H9 (cell line): Measurements from ENCODE around the gene MGARP. TPM values are rescaled to one million over a fixed set of nuclear protein-coding genes. Genes with fewer than 3 reads are reported as not detected.

Source experiments
- DNase-seq: peaks from one replicate; pipeline ENCODE4 v3.0.0-alpha.2; 2017
- H2AFZ ChIP-seq: one replicate; pipeline ENCODE4 v1.6.1; 2013; ENCODE audit warnings: mild to moderate bottlenecking, low read length, control low read depth, moderate library complexity
- H2AK5ac ChIP-seq: 2 replicates; pipeline ENCODE4 v1.6.1; 2013; ENCODE audit warnings: low read length, control low read depth, mixed read lengths; ENCODE audit not compliant: insufficient read length
- H2BK120ac ChIP-seq: one replicate; pipeline ENCODE4 v1.6.1; 2013; ENCODE audit warnings: low read depth, mild to moderate bottlenecking, low read length, control low read depth, inconsistent platforms; ENCODE audit not compliant: poor library complexity, severe bottlenecking
- H2BK12ac ChIP-seq: 2 replicates; pipeline ENCODE4 v1.6.1; 2013; ENCODE audit warnings: low read length, control low read depth, mixed read lengths, low read depth; ENCODE audit not compliant: insufficient read length
- H2BK15ac ChIP-seq: 2 replicates; pipeline ENCODE4 v1.6.1; 2013; ENCODE audit warnings: low read depth, low read length, control low read depth
- H2BK20ac ChIP-seq: one replicate; pipeline ENCODE4 v1.6.1; 2013; ENCODE audit warnings: low read depth, mild to moderate bottlenecking, low read length, control low read depth, inconsistent platforms; ENCODE audit not compliant: poor library complexity, severe bottlenecking
- H2BK5ac ChIP-seq: 2 replicates; pipeline ENCODE4 v1.6.1; 2013; ENCODE audit warnings: low read length, control low read depth, mixed read lengths; ENCODE audit not compliant: insufficient read length
- H3K14ac ChIP-seq: 2 replicates; pipeline ENCODE4 v1.6.1; 2013; ENCODE audit warnings: low read length, control low read depth; ENCODE audit not compliant: insufficient read depth
- H3K18ac ChIP-seq: 2 replicates; pipeline ENCODE4 v1.6.1; 2013; ENCODE audit warnings: low read depth, mild to moderate bottlenecking, mixed read lengths, low read length, control low read depth; ENCODE audit not compliant: insufficient read length
- H3K23ac ChIP-seq: 2 replicates; pipeline ENCODE4 v1.6.1; 2013; ENCODE audit warnings: low read length, control low read depth, mixed read lengths, low read depth; ENCODE audit not compliant: insufficient read length
- H3K23me2 ChIP-seq: 2 replicates; pipeline ENCODE4 v1.6.1; 2013; ENCODE audit warnings: low read depth, mild to moderate bottlenecking, mixed read lengths, low read length, control low read depth; ENCODE audit not compliant: insufficient read length, poor library complexity, severe bottlenecking
- H3K27ac ChIP-seq: 2 replicates; pipeline ENCODE4 v1.5.1; 2013; ENCODE audit warnings: low read length, control low read depth, mixed read lengths, low read depth; ENCODE audit not compliant: insufficient read length
- H3K27me3 ChIP-seq: 2 replicates; pipeline ENCODE4 v1.6.1; 2013; ENCODE audit warnings: low read length, control low read depth, inconsistent platforms; ENCODE audit not compliant: insufficient read depth
- H3K4ac ChIP-seq: 2 replicates; pipeline ENCODE4 v1.6.1; 2013; ENCODE audit warnings: low read depth, mild to moderate bottlenecking, control low read depth, inconsistent platforms, low read length, moderate library complexity
- H3K4me1 ChIP-seq: 2 replicates; pipeline ENCODE4 v1.6.1; 2013; ENCODE audit warnings: low read length, control low read depth, inconsistent platforms; ENCODE audit not compliant: insufficient read depth
- H3K4me2 ChIP-seq: 2 replicates; pipeline ENCODE4 v1.6.1; 2013; ENCODE audit warnings: low read length, control low read depth, mixed read lengths; ENCODE audit not compliant: insufficient read length, insufficient read depth
- H3K56ac ChIP-seq: 2 replicates; pipeline ENCODE4 v1.6.1; 2013; ENCODE audit warnings: low read depth, mild to moderate bottlenecking, mixed read lengths, low read length, control low read depth; ENCODE audit not compliant: insufficient read length
- H3K79me1 ChIP-seq: 2 replicates; pipeline ENCODE4 v1.6.1; 2013; ENCODE audit warnings: low read depth, mild to moderate bottlenecking, moderate library complexity, low read length, control low read depth, inconsistent platforms; ENCODE audit not compliant: insufficient read depth, poor library complexity, severe bottlenecking
- H3K79me2 ChIP-seq: 2 replicates; pipeline ENCODE4 v1.6.1; 2013; ENCODE audit warnings: low read length, control low read depth, inconsistent platforms; ENCODE audit not compliant: insufficient read depth
- H3K9ac ChIP-seq: 2 replicates; pipeline ENCODE4 v1.6.1; 2013; ENCODE audit warnings: low read length, control low read depth, mixed read lengths; ENCODE audit not compliant: insufficient read length; ENCODE audit errors: extremely low read depth
- H3K9me3 ChIP-seq: one replicate; pipeline ENCODE4 v1.6.1; 2013; ENCODE audit warnings: low read depth, low read length, inconsistent platforms; ENCODE audit not compliant: control insufficient read depth
- H3T11ph ChIP-seq: one replicate; pipeline ENCODE4 v1.6.1; 2013; ENCODE audit warnings: mild to moderate bottlenecking, low read length, control low read depth, inconsistent platforms
- H4K20me1 ChIP-seq: one replicate; pipeline ENCODE4 v1.6.1; 2013; ENCODE audit not compliant: control insufficient read depth, insufficient read length, insufficient read depth
- H4K5ac ChIP-seq: 2 replicates; pipeline ENCODE4 v1.6.1; 2013; ENCODE audit warnings: low read depth, mild to moderate bottlenecking, mixed read lengths, low read length, control low read depth; ENCODE audit not compliant: insufficient read length
- H4K8ac ChIP-seq: replicated peaks from 2 replicates; pipeline ENCODE4 v1.6.1; 2013; ENCODE audit warnings: low read length, control low read depth, mixed read lengths, low read depth; ENCODE audit not compliant: insufficient read length
- H4K91ac ChIP-seq: 2 replicates; pipeline ENCODE4 v1.6.1; 2013; ENCODE audit warnings: low read depth, mild to moderate bottlenecking, moderate library complexity, mixed read lengths, low read length, control low read depth; ENCODE audit not compliant: insufficient read length
- H3K27ac Mint-ChIP-seq, 3 experiments: 2 replicates in 2 of 3; 3 replicates in 1 of 3; pipeline ENCODE4 v1.8.0; 2020 to 2021; ENCODE audit warnings: mixed read lengths in 3 of 3, mild to moderate bottlenecking in 1 of 3, moderate library complexity in 1 of 3
- H3K27me3 Mint-ChIP-seq: 2 replicates; pipeline ENCODE4 v1.8.0; 2021; ENCODE audit warnings: low read depth, mild to moderate bottlenecking, moderate library complexity, mixed read lengths
- H3K36me3 Mint-ChIP-seq, 3 experiments: 2 replicates in 2 of 3; 3 replicates in 1 of 3; pipeline ENCODE4 v1.8.0; 2020 to 2021; ENCODE audit warnings: low read depth in 3 of 3, mixed read lengths in 3 of 3; ENCODE audit not compliant: insufficient read depth in 1 of 3
- H3K4me1 Mint-ChIP-seq, 2 experiments: 2 replicates each; pipeline ENCODE4 v1.8.0; 2020; ENCODE audit warnings: mixed read lengths in 2 of 2
- H3K4me3 Mint-ChIP-seq, 2 experiments: 2 replicates in 1 of 2; 3 replicates in 1 of 2; pipeline ENCODE4 v1.8.0; 2020 to 2021; ENCODE audit warnings: mild to moderate bottlenecking in 2 of 2, mixed read lengths in 2 of 2, moderate library complexity in 1 of 2
- H3K9me3 Mint-ChIP-seq, 2 experiments: 2 replicates in 1 of 2; 3 replicates in 1 of 2; pipeline ENCODE4 v1.8.0; 2020; ENCODE audit warnings: mild to moderate bottlenecking in 2 of 2, mixed read lengths in 2 of 2, moderate library complexity in 1 of 2
- CTCF ChIP-seq: fragments of 200-600 bp; sonication (generic); conservative IDR thresholded peaks from 3 replicates; pipeline ENCODE4 v1.8.0; 2021; ENCODE audit warnings: antibody characterized with exemption, mild to moderate bottlenecking
- WGBS: extraction: QIAGEN DNeasy Blood & Tissue Kit; methylation state at CpG from one replicate; pipeline ENCODE4 v1.1.7; 2013; ENCODE audit warnings: missing lambda C conversion rate, low lambda C conversion rate, mixed read lengths; ENCODE audit not compliant: insufficient read length; ENCODE audit errors: extremely low coverage; 5-methylcytosine and 5-hydroxymethylcytosine counted together
- total RNA-seq: library from RNA; stranded (reverse); gene quantifications from 2 replicates; pipeline ENCODE4 v1.2.1, GENCODE V29; 2021

Gene MGARP
- total RNA-seq, 1 experiment from 2014 or later: 4.0 TPM

GRCh38 chr4:139266583-139267257, 13.3 kb downstream of the MGARP start:
- Mint-ChIP-seq H3K4me1 (peaks cover 19 to 23% of the 10 kb centered on the region in 2 experiments), H3K4me3 (no peak overlapping the region), H3K9me3 (no peaks in the 10 kb centered on the region), H3K27me3 (no peaks in the 10 kb centered on the region), H3K36me3 (no peaks in the 10 kb centered on the region), H3K27ac (peak overlapping the region in 1 of 3 experiments; percentile 40; a peak in 1 of 7 replicates)
- no peak overlapping the region for H2BK20ac ChIP-seq
- no peak overlapping the region for H3K14ac ChIP-seq
- H2BK120ac ChIP-seq: no peak overlapping the region
- H4K20me1 ChIP-seq: no peaks in the 10 kb centered on the region
- H3T11ph ChIP-seq: no peak overlapping the region
- H3K23me2 ChIP-seq: no peaks in the 10 kb centered on the region
- no peaks in the 10 kb centered on the region for H3K79me2 ChIP-seq
- H2BK5ac ChIP-seq: no peak overlapping the region
- H2BK15ac ChIP-seq: no peak overlapping the region
- no peaks in the 10 kb centered on the region for H3K27me3 ChIP-seq
- no peak overlapping the region for H3K56ac ChIP-seq
- no peak overlapping the region for H3K9ac ChIP-seq
- H3K27ac ChIP-seq: no peak overlapping the region
- no peak for TF ChIP-seq CTCF
- no peak overlapping the region for H3K18ac ChIP-seq
- no peak overlapping the region for H3K4ac ChIP-seq
- H3K23ac ChIP-seq: no peak overlapping the region
- no peak overlapping the region for H3K4me2 ChIP-seq
- H2AFZ ChIP-seq: no peak overlapping the region
- no CpG with 5 or more reads among the region's 14 CpGs for WGBS
- peak; percentile 46 for DNase-seq
- H2BK12ac ChIP-seq: no peak overlapping the region
- H4K8ac ChIP-seq: no peak overlapping the region
- no peaks in the 10 kb centered on the region for H3K9me3 ChIP-seq
- H4K5ac ChIP-seq: no peak overlapping the region
- H3K4me1 ChIP-seq: no peaks in the 10 kb centered on the region; the same call in 1 of the 2 replicates
- no peaks in the 10 kb centered on the region for H3K79me1 ChIP-seq
- no peak overlapping the region for H2AK5ac ChIP-seq
- H4K91ac ChIP-seq: no peak overlapping the region
